A673 (cell line): Measurements from ENCODE around the gene GALNT11. TPM values are rescaled to one million over a fixed set of nuclear protein-coding genes. Genes with fewer than 3 reads are reported as not detected.

Experiments
- BruUV-seq: library from RNA; stranded (reverse); fragments of 400-500 nt; replicated peaks from 2 replicates; lab custom pipeline; 2021; lab: Mats Ljungman, UMichigan
- CTCF ChIA-PET: fragments of 300-600 bp; sonication (Branson Sonifier 250); formaldehyde crosslinking; loops from one replicate; lab custom pipeline; 2022; ENCODE audit warnings: antibody characterized with exemption; lab: Charles Lee
- POLR2A ChIA-PET: fragments of 300-600 bp; sonication (Branson Sonifier 250); formaldehyde crosslinking; loops from one replicate; lab custom pipeline; 2022; ENCODE audit warnings: antibody characterized with exemption; ENCODE audit not compliant: low non-redundant PET; lab: Charles Lee
- DNase-seq: peaks from one replicate; pipeline ENCODE4 v3.0.0-alpha.2; 2015; ENCODE audit warnings: low spot score
- H3K27ac ChIP-seq: fragments of 200-600 bp; sonication (generic); 2 replicates; pipeline ENCODE4 v1.5.1; 2016; ENCODE audit warnings: mixed run types, low read depth, mild to moderate bottlenecking, mixed read lengths, antibody characterized with exemption, low read length; ENCODE audit not compliant: poor library complexity, severe bottlenecking
- H3K27me3 ChIP-seq: fragments of 200-600 bp; sonication (generic); replicated peaks from 2 replicates; pipeline ENCODE4 v1.6.1; 2017; ENCODE audit warnings: mixed run types, low read depth, mild to moderate bottlenecking, mixed read lengths, antibody characterized with exemption, low read length; ENCODE audit not compliant: insufficient read depth, poor library complexity
- H3K36me3 ChIP-seq: fragments of 200-600 bp; sonication (generic); 2 replicates; pipeline ENCODE4 v1.6.1; 2016; ENCODE audit warnings: mixed run types, mild to moderate bottlenecking, mixed read lengths, antibody characterized with exemption, low read length; ENCODE audit not compliant: insufficient read depth, poor library complexity, severe bottlenecking
- H3K4me1 ChIP-seq: fragments of 200-600 bp; sonication (generic); 2 replicates; pipeline ENCODE4 v1.6.1; 2017; ENCODE audit warnings: mixed run types, mild to moderate bottlenecking, mixed read lengths, antibody characterized with exemption, low read length; ENCODE audit not compliant: insufficient read depth, poor library complexity, severe bottlenecking
- H3K4me3 ChIP-seq: fragments of 200-600 bp; sonication (generic); 2 replicates; pipeline ENCODE4 v1.5.1; 2016; ENCODE audit warnings: low read depth, mixed run types, mild to moderate bottlenecking, mixed read lengths, low read length; ENCODE audit not compliant: poor library complexity, severe bottlenecking
- H3K9me3 ChIP-seq: fragments of 200-600 bp; sonication (generic); 2 replicates; pipeline ENCODE4 v1.6.1; 2016; ENCODE audit warnings: mixed run types, low read depth, mild to moderate bottlenecking, mixed read lengths, antibody characterized with exemption, low read length; ENCODE audit not compliant: poor library complexity, severe bottlenecking
- CTCF ChIP-seq: fragments of 300-800, 200-600 bp; sonication (generic); conservative IDR thresholded peaks from 2 replicates; pipeline ENCODE4 v1.5.1; 2017; ENCODE audit warnings: low read depth, mild to moderate bottlenecking, antibody characterized with exemption, low read length, moderate library complexity, mixed read lengths
- EZH2 ChIP-seq: fragments of 200-600 bp; sonication (generic); IDR thresholded peaks from 2 replicates; pipeline ENCODE4 v1.6.1; 2017; ENCODE audit warnings: borderline replicate concordance, low read depth, mild to moderate bottlenecking, mixed read lengths, antibody characterized with exemption, low read length; ENCODE audit not compliant: poor library complexity, severe bottlenecking
- intact Hi-C: fragments of 100-400 bp; cut with micrococcal nuclease; formaldehyde crosslinking; loops from one replicate; pipeline ENCODE4 v1.10.0; 2022; ENCODE audit not compliant: unreplicated experiment
- total RNA-seq: library from RNA; stranded (reverse); gene quantifications from 2 replicates; pipeline ENCODE4 v1.2.3, GENCODE V29; 2021

The GALNT11 gene
- total RNA-seq, 1 experiment from 2014 or later: 35.5 TPM

- Histone ChIP-seq H3K4me3 (no peak overlapping the region), H3K4me1 (no peaks in the 10 kb centered on the region), H3K27ac (no peak overlapping the region), H3K27me3 (no peaks in the 10 kb centered on the region), H3K9me3 (no peaks in the 10 kb centered on the region), H3K36me3 (peaks cover 13% of the 10 kb centered on the region)
- intact Hi-C loops: no loop called here
- ChIA-PET POLR2A (no interaction called here), CTCF (no interaction called here)
- no peak for DNase-seq
- TF ChIP-seq CTCF: no peak
- TF ChIP-seq EZH2: no peak
- no TSS peak for BruUV-seq
These were observed 78.2 kb downstream of the GALNT11 start for GRCh38 chr7:152103691-152104090.

- intact Hi-C loops: no loop called here
- H3K27me3 ChIP-seq: no peaks in the 10 kb centered on the region
- H3K4me1 ChIP-seq: no peaks in the 10 kb centered on the region
- CTCF ChIA-PET: no interaction called here
- POLR2A ChIA-PET: no interaction called here
- no peak overlapping the region for H3K4me3 ChIP-seq
- BruUV-seq: no TSS peak
- no peak overlapping the region for H3K27ac ChIP-seq
- no peaks in the 10 kb centered on the region for H3K9me3 ChIP-seq
- H3K36me3 ChIP-seq: peaks cover 13% of the 10 kb centered on the region
- TF ChIP-seq EZH2 (no peak), CTCF (no peak)
- no peak for DNase-seq
These were observed 79.7 kb downstream of the GALNT11 start for GRCh38 chr7:152105205-152105604.

GRCh38 chr7:152106990-152107389 lies 81.5 kb downstream of the GALNT11 start:
- Histone ChIP-seq H3K27ac (no peak overlapping the region), H3K4me1 (no peaks in the 10 kb centered on the region), H3K4me3 (no peak overlapping the region), H3K36me3 (peaks cover 13% of the 10 kb centered on the region), H3K9me3 (no peaks in the 10 kb centered on the region), H3K27me3 (no peaks in the 10 kb centered on the region)
- no peak for DNase-seq
- POLR2A ChIA-PET: no interaction called here
- intact Hi-C loops: no loop called here
- TF ChIP-seq CTCF: no peak
- TF ChIP-seq EZH2: no peak
- CTCF ChIA-PET: interaction anchor here (0.6 kb wide), 1 partner anchor 38 kb away, joined by 3 read pairs; no protein-coding TSS in a partner anchor
- BruUV-seq: no TSS peak
